AG04450 (cell line): ENCODE data around the gene SCGB1A1. TPM values are rescaled to one million over a fixed set of nuclear protein-coding genes. Genes with fewer than 3 reads are reported as not detected.

Experiments
- CTCF ChIA-PET: fragments of 300-600, 350-600 bp; formaldehyde crosslinking; extraction: SDS; loops from one replicate; lab custom pipeline; 2022; ENCODE audit warnings: antibody characterized with exemption, inconsistent platforms; lab: Charles Lee
- POLR2A ChIA-PET: fragments of 350-600 bp; formaldehyde crosslinking; extraction: SDS; loops from one replicate; lab custom pipeline; 2021; ENCODE audit warnings: antibody characterized with exemption, inconsistent platforms; lab: Yijun Ruan, JAX
- DNase-seq: peaks from one replicate; pipeline ENCODE4 v3.0.0-alpha.2; 2011; ENCODE audit warnings: low read depth, low spot score
- H3K27ac ChIP-seq: one replicate; pipeline ENCODE4 v1.5.1; 2012; ENCODE audit warnings: low read depth, low read length, control low read depth
- H3K27me3 ChIP-seq: one replicate; pipeline ENCODE4 v1.6.0; 2012; ENCODE audit warnings: low read length; ENCODE audit not compliant: control insufficient read depth, insufficient read depth
- H3K4me3 ChIP-seq: 2 replicates; pipeline ENCODE4 v1.5.1; 2011; ENCODE audit warnings: mild to moderate bottlenecking, low read depth, low read length, control low read depth
- H3K9me3 ChIP-seq: 2 replicates; pipeline ENCODE4 v1.5.1; 2012; ENCODE audit warnings: low read length; ENCODE audit not compliant: control insufficient read depth, insufficient read depth
- polyA plus RNA-seq: library from polyadenylated mRNA; depleted of rRNA; stranded (reverse); fragments of >200 nt; gene quantifications from 2 replicates; pipeline ENCODE4 v1.2.3, GENCODE V29; 2011
- TF ChIP-seq, protein P1 (sequence below): IDR thresholded peaks from 2 replicates; pipeline ENCODE4 v1.5.1; 2011; ENCODE audit warnings: low read depth, low read length, control low read depth, inconsistent platforms

Gene SCGB1A1
- polyA plus RNA-seq, 1 experiment: not detected

DNA sequence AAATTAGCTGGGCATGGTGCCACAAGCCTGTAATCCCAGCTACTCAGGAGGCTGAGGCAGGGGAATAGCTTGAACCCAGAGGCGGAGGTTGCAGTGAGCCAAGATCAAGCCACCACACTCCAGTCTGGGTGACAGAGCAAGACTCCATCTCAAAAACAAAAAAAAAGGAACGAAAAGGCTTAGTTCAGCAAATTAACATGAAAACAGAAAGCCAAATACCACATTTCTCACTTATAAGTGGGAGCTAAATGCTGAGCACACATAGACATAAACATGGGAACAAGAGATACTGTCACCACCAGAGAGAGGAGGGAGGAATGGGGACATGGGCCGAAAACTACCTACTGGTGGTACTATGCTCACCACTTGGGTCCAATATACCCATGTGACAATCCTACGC lies 38.6 kb downstream of the SCGB1A1 start:
- CTCF ChIA-PET: interaction anchor here (1.3 to 2.1 kb wide), 4 partner anchors 32 to 85 kb away, joined by 4 to 10 read pairs (median 6); no protein-coding TSS in a partner anchor
- no peak overlapping the region for H3K4me3 ChIP-seq
- H3K27ac ChIP-seq: no peak overlapping the region
- H3K9me3 ChIP-seq: peaks cover 6% of the 10 kb centered on the region; the same call in 1 of the 2 replicates
- POLR2A ChIA-PET: interaction anchor here (0.6 to 1.2 kb wide), 3 partner anchors 13 to 97 kb away, joined by 3 to 5 read pairs (median 4); no protein-coding TSS in a partner anchor
- TF ChIP-seq, protein P1, sequence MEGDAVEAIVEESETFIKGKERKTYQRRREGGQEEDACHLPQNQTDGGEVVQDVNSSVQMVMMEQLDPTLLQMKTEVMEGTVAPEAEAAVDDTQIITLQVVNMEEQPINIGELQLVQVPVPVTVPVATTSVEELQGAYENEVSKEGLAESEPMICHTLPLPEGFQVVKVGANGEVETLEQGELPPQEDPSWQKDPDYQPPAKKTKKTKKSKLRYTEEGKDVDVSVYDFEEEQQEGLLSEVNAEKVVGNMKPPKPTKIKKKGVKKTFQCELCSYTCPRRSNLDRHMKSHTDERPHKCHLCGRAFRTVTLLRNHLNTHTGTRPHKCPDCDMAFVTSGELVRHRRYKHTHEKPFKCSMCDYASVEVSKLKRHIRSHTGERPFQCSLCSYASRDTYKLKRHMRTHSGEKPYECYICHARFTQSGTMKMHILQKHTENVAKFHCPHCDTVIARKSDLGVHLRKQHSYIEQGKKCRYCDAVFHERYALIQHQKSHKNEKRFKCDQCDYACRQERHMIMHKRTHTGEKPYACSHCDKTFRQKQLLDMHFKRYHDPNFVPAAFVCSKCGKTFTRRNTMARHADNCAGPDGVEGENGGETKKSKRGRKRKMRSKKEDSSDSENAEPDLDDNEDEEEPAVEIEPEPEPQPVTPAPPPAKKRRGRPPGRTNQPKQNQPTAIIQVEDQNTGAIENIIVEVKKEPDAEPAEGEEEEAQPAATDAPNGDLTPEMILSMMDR: no peak
- no peaks in the 10 kb centered on the region for H3K27me3 ChIP-seq
- DNase-seq: no peak

- peaks cover 6% of the 10 kb centered on the region; the same call in 1 of the 2 replicates for H3K9me3 ChIP-seq
- no peak overlapping the region for H3K27ac ChIP-seq
- no peak for DNase-seq
- POLR2A ChIA-PET: interaction anchor here (1.2 kb wide), 1 partner anchor 14 kb away, joined by 5 read pairs; no protein-coding TSS in a partner anchor
- TF ChIP-seq, protein P1: no peak
- H3K27me3 ChIP-seq: no peaks in the 10 kb centered on the region
- H3K4me3 ChIP-seq: no peak overlapping the region
- CTCF ChIA-PET: interaction anchor here (1.3 to 2.1 kb wide), 4 partner anchors 33 to 84 kb away, joined by 4 to 10 read pairs (median 6); no protein-coding TSS in a partner anchor
These were observed 39.6 kb downstream of the SCGB1A1 start for GRCh38 chr11:62458212-62459002.

DNA sequence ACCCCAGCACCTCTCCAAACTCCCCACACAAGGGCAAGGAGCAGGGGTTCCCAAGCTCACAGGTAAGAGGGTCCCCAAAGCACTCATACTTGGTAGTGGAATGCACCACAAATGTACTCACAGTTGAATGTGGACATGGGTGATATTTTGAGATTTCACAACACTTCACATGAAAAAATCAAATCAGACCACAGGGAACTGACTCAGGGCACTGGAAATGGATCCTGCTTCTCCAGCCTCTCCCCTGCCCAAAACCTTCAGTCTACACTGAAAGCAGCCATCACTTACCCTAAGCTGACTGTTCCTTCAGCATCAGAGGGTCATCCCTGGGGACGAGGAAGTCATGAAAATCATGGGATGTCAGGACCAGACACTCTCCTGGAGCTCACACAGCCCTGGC lies 40.2 kb downstream of the SCGB1A1 start:
- TF ChIP-seq, protein P1: no peak
- POLR2A ChIA-PET: no interaction called here
- Histone ChIP-seq H3K9me3 (peaks cover 6% of the 10 kb centered on the region; the same call in 1 of the 2 replicates), H3K4me3 (no peak overlapping the region), H3K27ac (no peak overlapping the region), H3K27me3 (no peaks in the 10 kb centered on the region)
- CTCF ChIA-PET: interaction anchor here (2.0 to 2.1 kb wide), 3 partner anchors 34 to 84 kb away, joined by 5 to 10 read pairs (median 7); no protein-coding TSS in a partner anchor
- DNase-seq: no peak

DNA sequence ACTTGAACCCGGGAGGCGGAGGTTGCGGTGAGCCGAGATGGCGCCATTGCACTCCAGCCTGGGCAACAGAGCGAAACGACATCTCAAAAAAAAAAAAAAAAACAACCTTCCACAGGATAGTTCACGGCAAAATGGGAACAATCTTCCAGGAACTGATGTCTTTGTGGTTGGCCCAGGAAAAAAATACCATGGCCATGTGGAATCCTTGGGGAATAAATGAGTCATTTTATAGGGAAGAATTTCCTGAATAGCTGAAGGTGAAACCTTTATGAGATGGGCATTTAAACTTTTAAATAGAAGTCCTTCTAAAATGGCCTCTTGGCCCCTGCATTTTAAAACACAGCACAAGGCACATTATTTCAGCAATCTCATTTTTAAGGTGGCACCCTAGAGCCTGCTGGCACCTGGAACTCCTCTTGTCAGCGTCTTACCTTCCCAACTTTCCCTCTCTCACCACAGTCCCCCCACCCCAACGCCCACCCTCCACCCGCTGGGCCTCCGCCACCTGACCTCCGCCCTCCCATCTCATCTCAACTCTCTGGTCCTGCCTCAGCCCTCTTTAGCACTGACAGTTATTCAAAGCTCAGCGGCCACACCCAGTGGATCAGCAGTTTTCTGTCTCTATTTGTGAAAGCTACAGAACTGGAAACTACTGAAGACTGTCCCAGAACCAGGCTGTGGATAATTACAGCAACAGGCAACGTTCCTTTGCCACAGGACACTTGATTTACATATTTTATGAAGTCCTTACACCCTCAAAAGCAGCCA lies 43.1 kb downstream of the SCGB1A1 start:
- TF ChIP-seq, protein P1: no peak
- CTCF ChIA-PET: interaction anchor here (1.1 to 1.6 kb wide), 3 partner anchors 11 to 38 kb away, joined by 3 to 4 read pairs (median 3); no protein-coding TSS in a partner anchor
- Histone ChIP-seq H3K27ac (no peak overlapping the region), H3K27me3 (no peaks in the 10 kb centered on the region), H3K4me3 (no peak overlapping the region), H3K9me3 (no peaks in the 10 kb centered on the region)
- DNase-seq: no peak
- POLR2A ChIA-PET: no interaction called here
